ENCODE results near the gene VKORC1L1.

The VKORC1L1 gene

DNA sequence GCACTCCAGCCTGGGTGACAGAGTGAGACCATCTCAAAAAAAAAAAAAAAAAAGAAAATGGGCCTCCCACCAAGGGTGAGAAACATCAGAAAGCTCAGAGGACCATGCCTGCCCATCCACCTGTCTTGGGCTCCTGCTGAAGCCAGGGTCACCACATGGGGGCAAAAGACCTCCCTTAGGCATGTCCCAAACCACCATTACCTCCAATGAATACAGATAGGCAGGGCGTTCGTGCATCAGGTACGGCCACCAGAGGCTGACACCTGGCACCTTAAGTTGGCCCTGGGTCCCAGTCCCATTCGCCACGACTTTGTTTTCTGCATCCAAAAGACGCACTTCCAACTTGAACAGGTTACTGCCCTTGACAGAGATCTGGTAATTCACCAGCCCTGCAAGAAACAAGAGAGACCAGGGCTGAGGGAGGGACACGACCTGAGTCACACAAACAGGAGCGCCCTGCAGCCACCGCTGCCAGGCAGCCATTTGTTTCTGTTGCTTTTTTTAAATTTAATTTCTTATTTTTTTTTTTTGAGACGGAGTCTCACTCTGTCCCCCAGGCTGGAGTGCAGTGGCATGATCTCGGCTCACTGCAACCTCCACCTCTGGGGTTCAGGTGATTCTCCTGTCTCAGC, 103.1 kb downstream of the VKORC1L1 start:
- Histone ChIP-seq H3K4me3 (no peak overlapping the region), H3K27ac (no peak overlapping the region)
- no peak for DNase-seq (ENCODE audit: low spot score)
- TF ChIP-seq, protein P1, sequence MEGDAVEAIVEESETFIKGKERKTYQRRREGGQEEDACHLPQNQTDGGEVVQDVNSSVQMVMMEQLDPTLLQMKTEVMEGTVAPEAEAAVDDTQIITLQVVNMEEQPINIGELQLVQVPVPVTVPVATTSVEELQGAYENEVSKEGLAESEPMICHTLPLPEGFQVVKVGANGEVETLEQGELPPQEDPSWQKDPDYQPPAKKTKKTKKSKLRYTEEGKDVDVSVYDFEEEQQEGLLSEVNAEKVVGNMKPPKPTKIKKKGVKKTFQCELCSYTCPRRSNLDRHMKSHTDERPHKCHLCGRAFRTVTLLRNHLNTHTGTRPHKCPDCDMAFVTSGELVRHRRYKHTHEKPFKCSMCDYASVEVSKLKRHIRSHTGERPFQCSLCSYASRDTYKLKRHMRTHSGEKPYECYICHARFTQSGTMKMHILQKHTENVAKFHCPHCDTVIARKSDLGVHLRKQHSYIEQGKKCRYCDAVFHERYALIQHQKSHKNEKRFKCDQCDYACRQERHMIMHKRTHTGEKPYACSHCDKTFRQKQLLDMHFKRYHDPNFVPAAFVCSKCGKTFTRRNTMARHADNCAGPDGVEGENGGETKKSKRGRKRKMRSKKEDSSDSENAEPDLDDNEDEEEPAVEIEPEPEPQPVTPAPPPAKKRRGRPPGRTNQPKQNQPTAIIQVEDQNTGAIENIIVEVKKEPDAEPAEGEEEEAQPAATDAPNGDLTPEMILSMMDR (IDR thresholded peaks at IDR 0.05): no peak

DNA sequence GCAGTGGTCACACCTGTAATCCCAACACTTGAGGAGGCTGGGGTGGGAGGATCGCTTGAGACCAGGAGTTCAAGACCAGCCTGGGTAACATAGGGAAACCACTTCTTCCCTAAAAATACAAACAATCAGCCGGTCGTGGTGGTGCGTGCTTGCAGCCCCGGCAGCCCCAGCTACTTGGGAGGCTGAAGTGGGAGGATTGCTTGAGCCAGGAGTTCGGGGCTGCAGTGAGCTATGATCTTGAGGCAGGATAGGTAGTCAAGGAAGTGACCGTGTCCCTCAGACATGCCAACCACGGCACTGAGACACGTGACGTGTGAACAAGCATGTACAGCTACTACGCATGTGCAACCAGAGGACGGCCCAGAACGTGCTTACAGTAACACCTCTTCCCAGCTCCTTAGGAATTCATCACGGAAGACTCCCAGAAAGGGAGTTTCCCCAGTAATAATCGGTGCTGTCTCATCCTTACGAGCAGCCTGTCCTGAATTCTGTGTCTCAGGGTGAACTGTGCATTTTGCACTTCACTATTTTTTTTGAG, 103.9 kb downstream of the VKORC1L1 start:
- TF ChIP-seq, protein P1 (IDR thresholded peaks at IDR 0.05): no peak
- H3K27ac ChIP-seq: no peak overlapping the region
- H3K4me3 ChIP-seq: no peak overlapping the region
- DNase-seq (ENCODE audit: low spot score): no peak

DNA sequence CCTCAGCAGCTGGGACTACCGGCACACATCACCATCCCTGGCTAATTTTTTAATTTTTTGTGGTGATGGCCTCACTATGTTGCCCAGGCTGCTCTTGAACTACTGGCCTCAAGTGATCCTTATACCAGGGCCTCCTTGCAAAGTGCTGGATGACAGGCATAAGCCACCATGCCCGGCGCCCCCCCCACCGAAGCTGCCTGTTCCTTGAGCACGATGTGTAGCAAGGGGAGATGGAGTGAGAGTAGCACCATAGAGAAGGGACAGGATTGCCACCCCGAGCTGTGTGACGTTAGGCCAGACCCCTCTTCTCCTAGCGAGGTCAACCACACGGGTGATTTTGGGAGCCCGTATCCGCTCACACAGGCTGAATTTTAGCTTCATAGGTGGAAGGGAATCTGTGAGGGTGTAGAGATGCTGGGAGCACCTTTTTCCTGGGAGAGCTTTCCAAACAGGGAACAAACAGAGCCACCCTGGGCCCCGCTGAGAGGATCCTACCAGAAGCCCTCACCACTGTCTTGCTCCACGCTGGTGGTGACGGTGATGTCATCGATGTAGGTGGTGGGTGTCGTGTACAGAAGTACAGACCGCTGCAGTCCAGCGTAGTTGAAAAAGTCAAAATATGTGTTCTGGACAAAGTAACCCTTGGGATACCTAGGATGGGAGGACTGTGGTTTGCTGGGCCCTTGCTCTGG, 106.2 kb downstream of the VKORC1L1 start:
- Histone ChIP-seq H3K4me3 (no peak overlapping the region), H3K27ac (no peak overlapping the region)
- TF ChIP-seq, protein P1 (IDR thresholded peaks at IDR 0.05): no peak
- no peak for DNase-seq (ENCODE audit: low spot score)

DNA sequence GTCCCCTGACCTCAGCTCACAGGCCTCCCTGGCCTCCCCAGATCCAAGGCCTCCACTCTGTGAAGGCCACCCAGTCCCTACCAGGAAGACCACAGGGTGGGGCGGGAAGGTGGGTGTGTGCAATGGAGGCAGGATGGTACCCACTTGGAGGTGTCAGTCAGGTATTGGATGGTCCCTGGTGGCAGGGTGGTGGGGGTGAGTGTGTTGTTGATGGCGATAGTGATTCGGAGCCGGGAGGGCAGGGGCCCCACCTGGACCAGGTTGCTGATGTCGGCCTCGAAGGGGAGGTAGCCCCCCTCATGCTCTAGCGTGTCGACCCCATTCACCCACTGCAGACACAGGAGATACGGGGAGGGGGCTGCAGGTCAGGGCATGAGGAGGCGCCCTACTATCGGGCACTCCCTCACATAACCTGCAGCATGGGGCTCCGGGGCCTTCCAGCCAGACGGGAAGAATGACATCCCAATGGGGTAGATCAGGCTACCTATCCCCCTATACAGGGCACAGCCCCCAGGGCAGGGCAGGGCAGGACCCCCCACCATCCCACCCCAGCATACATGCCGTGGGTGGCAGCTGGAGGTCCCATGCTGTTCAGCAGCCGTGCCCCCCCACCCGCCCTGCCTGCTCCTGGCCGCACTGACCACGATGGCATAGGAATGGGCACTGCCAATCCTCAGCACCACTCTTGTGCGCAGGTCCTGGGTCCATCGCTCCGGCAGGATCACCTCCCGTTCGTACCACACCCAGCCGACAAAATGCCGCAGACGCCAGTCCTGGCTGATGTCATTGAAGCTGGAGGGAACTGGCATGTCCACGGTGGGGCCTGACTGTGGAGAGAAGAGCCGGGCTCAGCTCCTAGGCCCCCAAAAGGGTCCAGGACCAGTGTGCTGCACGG, 107.0 kb downstream of the VKORC1L1 start:
- Histone ChIP-seq H3K27ac (peak overlapping the region in 1 of 2 donors; percentile 63), H3K4me3 (peak overlapping the region; percentile 96)
- TF ChIP-seq, protein P1 (IDR thresholded peaks at IDR 0.05): no peak
- DNase-seq (ENCODE audit: low spot score): no peak

DNA sequence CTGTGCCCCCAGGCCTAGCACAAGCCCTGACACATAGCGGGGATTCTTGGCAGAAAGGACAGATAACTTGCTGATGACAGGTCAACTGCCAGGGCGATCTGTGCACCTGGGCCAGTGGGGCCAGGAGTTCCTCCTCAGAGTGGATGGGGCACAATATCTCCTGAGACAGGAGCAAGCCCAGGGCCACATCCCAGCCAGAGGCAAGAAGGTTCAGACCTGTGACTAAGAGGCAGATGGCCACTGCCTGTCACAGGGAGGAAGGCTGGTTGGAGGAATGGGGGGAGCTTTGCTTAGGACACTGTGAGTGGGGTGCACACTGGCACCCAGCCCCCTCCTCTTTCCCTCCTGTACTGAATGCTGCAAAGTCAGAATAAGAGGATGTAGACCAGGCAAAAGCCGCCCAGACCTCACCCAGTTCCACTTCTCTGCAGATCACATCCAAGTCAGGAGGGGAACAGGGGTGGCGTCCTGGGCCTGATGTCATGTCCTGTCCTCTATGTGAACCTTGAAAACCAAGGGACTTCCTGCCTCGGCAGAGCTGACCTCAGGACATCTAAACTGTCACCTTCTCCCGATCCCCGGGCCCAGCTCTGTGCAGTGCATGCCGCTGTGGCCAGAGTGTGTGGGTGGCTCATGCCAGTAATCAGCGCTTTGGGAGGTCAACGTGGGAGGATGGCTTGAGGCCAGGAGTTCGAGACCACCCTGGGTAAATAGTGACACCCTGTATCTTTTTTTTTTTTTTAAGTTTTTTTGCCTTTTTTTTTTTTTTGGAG, 107.8 kb downstream of the VKORC1L1 start:
- peak overlapping the region; percentile 96 for H3K4me3 ChIP-seq
- TF ChIP-seq, protein P1 (IDR thresholded peaks at IDR 0.05): no peak
- peak overlapping the region in 1 of 2 donors; percentile 63 for H3K27ac ChIP-seq
- DNase-seq (ENCODE audit: low spot score): no peak
